ENCODE results near the gene PLA2G4E. TPM values are rescaled to one million over a fixed set of nuclear protein-coding genes. Genes with fewer than 3 reads are reported as not detected.

The PLA2G4E gene
- total and polyA plus RNA-seq, 2 experiments from 2014 or later: not detected

GRCh38 chr15:41996921-41997592 is 23.8 kb downstream of the PLA2G4E start:
- H3K36me3 Mint-ChIP-seq (ENCODE audit: low read depth): no peaks in the 10 kb centered on the region
- Histone ChIP-seq H3K4me3 (no peak overlapping the region), H4K20me1 (replicated peaks; ENCODE audit: insufficient read depth) (no peaks in the 10 kb centered on the region), H3K36me3 (ENCODE audit: insufficient read depth) (no peaks in the 10 kb centered on the region), H3K79me2 (replicated peaks; ENCODE audit: insufficient read depth) (no peaks in the 10 kb centered on the region), H3K4me2 (no peak overlapping the region), H3K27me3 (ENCODE audit: insufficient read depth) (no peaks in the 10 kb centered on the region), H2AFZ (0 out of 2 replicates have a peak overlapping the region, but pooled peaks have one; percentile 28), H3K27ac (ENCODE audit: low read depth) (no peak overlapping the region), H3F3A (replicated peaks; ENCODE audit: low read depth) (no peaks in the 10 kb centered on the region), H3K4me1 (ENCODE audit: insufficient read depth) (no peaks in the 10 kb centered on the region), H3K9me2 (ENCODE audit: insufficient read depth) (no peaks in the 10 kb centered on the region)
- no peaks in the 10 kb centered on the region for H3K4me1 Mint-ChIP-seq
- no peak for DNase-seq (ENCODE audit: low spot score)
- no peak for ATAC-seq
- H3K27ac Mint-ChIP-seq: no peak overlapping the region
- TF ChIP-seq, protein P1, sequence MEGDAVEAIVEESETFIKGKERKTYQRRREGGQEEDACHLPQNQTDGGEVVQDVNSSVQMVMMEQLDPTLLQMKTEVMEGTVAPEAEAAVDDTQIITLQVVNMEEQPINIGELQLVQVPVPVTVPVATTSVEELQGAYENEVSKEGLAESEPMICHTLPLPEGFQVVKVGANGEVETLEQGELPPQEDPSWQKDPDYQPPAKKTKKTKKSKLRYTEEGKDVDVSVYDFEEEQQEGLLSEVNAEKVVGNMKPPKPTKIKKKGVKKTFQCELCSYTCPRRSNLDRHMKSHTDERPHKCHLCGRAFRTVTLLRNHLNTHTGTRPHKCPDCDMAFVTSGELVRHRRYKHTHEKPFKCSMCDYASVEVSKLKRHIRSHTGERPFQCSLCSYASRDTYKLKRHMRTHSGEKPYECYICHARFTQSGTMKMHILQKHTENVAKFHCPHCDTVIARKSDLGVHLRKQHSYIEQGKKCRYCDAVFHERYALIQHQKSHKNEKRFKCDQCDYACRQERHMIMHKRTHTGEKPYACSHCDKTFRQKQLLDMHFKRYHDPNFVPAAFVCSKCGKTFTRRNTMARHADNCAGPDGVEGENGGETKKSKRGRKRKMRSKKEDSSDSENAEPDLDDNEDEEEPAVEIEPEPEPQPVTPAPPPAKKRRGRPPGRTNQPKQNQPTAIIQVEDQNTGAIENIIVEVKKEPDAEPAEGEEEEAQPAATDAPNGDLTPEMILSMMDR (conservative IDR thresholded peaks at IDR 0.05; ENCODE audit: low read depth in 2 of 2): no peak
- TF ChIP-seq POLR2AphosphoS5 (IDR thresholded peaks at IDR 0.05; ENCODE audit: low read depth): no peak
- no peak for TF ChIP-seq ZNF331 (CRISPR knock-in tag; IDR thresholded peaks at IDR 0.05; ENCODE audit: low read depth)
- TF ChIP-seq NANOG (IDR thresholded peaks at IDR 0.05; ENCODE audit: borderline replicate concordance): no peak
- no peak for TF ChIP-seq EZH2phosphoT487 (IDR thresholded peaks at IDR 0.05; ENCODE audit: unreplicated experiment)
- no peak for TF ChIP-seq JUNB (IDR thresholded peaks at IDR 0.05; ENCODE audit: unreplicated experiment)
- TF ChIP-seq CREB1 (CRISPR knock-in tag; IDR thresholded peaks at IDR 0.05; ENCODE audit: low read depth): no peak
- TF ChIP-seq STAT1 (IDR thresholded peaks at IDR 0.05; ENCODE audit: unreplicated experiment): no peak
- no peak for TF ChIP-seq ZNF114 (CRISPR knock-in tag; IDR thresholded peaks at IDR 0.05)
- TF ChIP-seq ZNF462 (CRISPR knock-in tag; IDR thresholded peaks at IDR 0.05): no peak
- TF ChIP-seq, protein P2, sequence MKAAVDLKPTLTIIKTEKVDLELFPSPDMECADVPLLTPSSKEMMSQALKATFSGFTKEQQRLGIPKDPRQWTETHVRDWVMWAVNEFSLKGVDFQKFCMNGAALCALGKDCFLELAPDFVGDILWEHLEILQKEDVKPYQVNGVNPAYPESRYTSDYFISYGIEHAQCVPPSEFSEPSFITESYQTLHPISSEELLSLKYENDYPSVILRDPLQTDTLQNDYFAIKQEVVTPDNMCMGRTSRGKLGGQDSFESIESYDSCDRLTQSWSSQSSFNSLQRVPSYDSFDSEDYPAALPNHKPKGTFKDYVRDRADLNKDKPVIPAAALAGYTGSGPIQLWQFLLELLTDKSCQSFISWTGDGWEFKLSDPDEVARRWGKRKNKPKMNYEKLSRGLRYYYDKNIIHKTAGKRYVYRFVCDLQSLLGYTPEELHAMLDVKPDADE (IDR thresholded peaks at IDR 0.05): no peak
- TF ChIP-seq, protein P3, sequence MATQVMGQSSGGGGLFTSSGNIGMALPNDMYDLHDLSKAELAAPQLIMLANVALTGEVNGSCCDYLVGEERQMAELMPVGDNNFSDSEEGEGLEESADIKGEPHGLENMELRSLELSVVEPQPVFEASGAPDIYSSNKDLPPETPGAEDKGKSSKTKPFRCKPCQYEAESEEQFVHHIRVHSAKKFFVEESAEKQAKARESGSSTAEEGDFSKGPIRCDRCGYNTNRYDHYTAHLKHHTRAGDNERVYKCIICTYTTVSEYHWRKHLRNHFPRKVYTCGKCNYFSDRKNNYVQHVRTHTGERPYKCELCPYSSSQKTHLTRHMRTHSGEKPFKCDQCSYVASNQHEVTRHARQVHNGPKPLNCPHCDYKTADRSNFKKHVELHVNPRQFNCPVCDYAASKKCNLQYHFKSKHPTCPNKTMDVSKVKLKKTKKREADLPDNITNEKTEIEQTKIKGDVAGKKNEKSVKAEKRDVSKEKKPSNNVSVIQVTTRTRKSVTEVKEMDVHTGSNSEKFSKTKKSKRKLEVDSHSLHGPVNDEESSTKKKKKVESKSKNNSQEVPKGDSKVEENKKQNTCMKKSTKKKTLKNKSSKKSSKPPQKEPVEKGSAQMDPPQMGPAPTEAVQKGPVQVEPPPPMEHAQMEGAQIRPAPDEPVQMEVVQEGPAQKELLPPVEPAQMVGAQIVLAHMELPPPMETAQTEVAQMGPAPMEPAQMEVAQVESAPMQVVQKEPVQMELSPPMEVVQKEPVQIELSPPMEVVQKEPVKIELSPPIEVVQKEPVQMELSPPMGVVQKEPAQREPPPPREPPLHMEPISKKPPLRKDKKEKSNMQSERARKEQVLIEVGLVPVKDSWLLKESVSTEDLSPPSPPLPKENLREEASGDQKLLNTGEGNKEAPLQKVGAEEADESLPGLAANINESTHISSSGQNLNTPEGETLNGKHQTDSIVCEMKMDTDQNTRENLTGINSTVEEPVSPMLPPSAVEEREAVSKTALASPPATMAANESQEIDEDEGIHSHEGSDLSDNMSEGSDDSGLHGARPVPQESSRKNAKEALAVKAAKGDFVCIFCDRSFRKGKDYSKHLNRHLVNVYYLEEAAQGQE (IDR thresholded peaks at IDR 0.05; ENCODE audit: unreplicated experiment): no peak
- no peak for TF ChIP-seq EZH2 (IDR thresholded peaks at IDR 0.05; ENCODE audit: low read depth, unreplicated experiment)
- no peaks in the 10 kb centered on the region for H3K9me3 Mint-ChIP-seq
- peaks cover 4% of the 10 kb centered on the region for H3K27me3 Mint-ChIP-seq (ENCODE audit: insufficient read depth, low read depth, poor library complexity)
- H3K4me3 Mint-ChIP-seq: no peak overlapping the region
